ENCODE data around the gene ARID5B.

ARID5B gene

GRCh38 chr10:62075414-62075813 is 173.9 kb downstream of the ARID5B start:
- DNase-seq (ENCODE audit: low read depth), result no peak
- TF ChIP-seq MAX (IDR thresholded peaks at IDR 0.05; ENCODE audit: low read depth, low read length) (no peak), POLR2A (IDR thresholded peaks at IDR 0.05; ENCODE audit: extremely low read depth, insufficient read length) (no peak), MYC (IDR thresholded peaks at IDR 0.05; ENCODE audit: low read depth, low read length) (no peak)
- TF ChIP-seq, protein P1, sequence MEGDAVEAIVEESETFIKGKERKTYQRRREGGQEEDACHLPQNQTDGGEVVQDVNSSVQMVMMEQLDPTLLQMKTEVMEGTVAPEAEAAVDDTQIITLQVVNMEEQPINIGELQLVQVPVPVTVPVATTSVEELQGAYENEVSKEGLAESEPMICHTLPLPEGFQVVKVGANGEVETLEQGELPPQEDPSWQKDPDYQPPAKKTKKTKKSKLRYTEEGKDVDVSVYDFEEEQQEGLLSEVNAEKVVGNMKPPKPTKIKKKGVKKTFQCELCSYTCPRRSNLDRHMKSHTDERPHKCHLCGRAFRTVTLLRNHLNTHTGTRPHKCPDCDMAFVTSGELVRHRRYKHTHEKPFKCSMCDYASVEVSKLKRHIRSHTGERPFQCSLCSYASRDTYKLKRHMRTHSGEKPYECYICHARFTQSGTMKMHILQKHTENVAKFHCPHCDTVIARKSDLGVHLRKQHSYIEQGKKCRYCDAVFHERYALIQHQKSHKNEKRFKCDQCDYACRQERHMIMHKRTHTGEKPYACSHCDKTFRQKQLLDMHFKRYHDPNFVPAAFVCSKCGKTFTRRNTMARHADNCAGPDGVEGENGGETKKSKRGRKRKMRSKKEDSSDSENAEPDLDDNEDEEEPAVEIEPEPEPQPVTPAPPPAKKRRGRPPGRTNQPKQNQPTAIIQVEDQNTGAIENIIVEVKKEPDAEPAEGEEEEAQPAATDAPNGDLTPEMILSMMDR (IDR thresholded peaks at IDR 0.05; ENCODE audit: low read depth, low read length), result no peak
- H3K4me3 ChIP-seq (ENCODE audit: low read depth, low read length), result no peak overlapping the region

DNA sequence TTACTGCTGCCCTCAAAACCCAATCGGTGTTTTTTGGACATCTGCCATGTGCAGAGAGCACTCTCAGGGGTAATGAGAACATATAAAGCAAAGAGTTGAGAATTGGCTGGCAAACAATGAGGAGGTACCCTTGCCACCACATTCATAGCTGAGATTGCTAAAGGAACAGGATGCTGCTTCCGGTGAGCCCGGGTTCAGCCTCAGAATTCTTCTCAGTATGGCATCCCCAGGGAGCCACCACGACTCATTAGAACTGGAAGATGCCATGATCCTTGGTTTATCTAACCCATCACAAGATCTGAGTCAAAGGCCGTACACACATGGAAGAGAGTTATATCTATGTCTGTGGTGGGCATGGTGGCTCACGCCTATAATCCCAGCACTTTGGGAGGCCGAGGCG is 174.4 kb downstream of the ARID5B start:
- H3K4me3 ChIP-seq (ENCODE audit: low read depth, low read length), result no peak overlapping the region
- TF ChIP-seq MYC (IDR thresholded peaks at IDR 0.05; ENCODE audit: low read depth, low read length) (no peak), MAX (IDR thresholded peaks at IDR 0.05; ENCODE audit: low read depth, low read length) (no peak), POLR2A (IDR thresholded peaks at IDR 0.05; ENCODE audit: extremely low read depth, insufficient read length) (no peak)
- TF ChIP-seq, protein P1 (IDR thresholded peaks at IDR 0.05; ENCODE audit: low read depth, low read length), result no peak
- DNase-seq (ENCODE audit: low read depth), result no peak

DNA sequence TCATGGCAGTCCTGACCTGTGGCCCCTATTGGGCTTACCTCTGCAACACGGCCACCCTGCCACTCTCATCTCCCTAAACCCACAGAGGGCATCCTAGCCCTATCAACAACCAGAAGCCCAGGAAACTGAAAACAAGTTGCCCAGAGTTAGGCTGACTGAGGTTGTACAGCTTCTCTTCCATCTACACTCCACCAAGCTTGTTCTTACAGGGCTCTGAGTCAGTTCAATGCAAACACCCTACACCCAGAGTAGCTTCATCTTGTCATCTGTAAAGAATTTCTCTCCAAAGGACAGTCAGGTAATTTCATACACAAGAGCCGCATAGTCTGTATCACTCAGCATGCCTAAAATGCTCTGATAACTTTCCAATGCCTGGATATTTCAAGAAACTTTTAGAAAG is 175.4 kb downstream of the ARID5B start:
- TF ChIP-seq MYC (IDR thresholded peaks at IDR 0.05; ENCODE audit: low read depth, low read length), result no peak
- no peak for TF ChIP-seq MAX (IDR thresholded peaks at IDR 0.05; ENCODE audit: low read depth, low read length)
- TF ChIP-seq POLR2A (IDR thresholded peaks at IDR 0.05; ENCODE audit: extremely low read depth, insufficient read length), result no peak
- TF ChIP-seq, protein P1 (IDR thresholded peaks at IDR 0.05; ENCODE audit: low read depth, low read length), result no peak
- no peak overlapping the region for H3K4me3 ChIP-seq (ENCODE audit: low read depth, low read length)
- DNase-seq (ENCODE audit: low read depth), result no peak

GRCh38 chr10:62077330-62078015 is 176.0 kb downstream of the ARID5B start:
- DNase-seq (ENCODE audit: low read depth), result no peak
- no peak overlapping the region for H3K4me3 ChIP-seq (ENCODE audit: low read depth, low read length)
- TF ChIP-seq POLR2A (IDR thresholded peaks at IDR 0.05; ENCODE audit: extremely low read depth, insufficient read length), result no peak

- no peak overlapping the region for H3K4me3 ChIP-seq (ENCODE audit: low read depth, low read length)
- TF ChIP-seq, protein P1 (IDR thresholded peaks at IDR 0.05; ENCODE audit: low read depth, low read length), result no peak
- no peak for TF ChIP-seq MAX (IDR thresholded peaks at IDR 0.05; ENCODE audit: low read depth, low read length)
- no peak for TF ChIP-seq POLR2A (IDR thresholded peaks at IDR 0.05; ENCODE audit: extremely low read depth, insufficient read length)
- TF ChIP-seq MYC (IDR thresholded peaks at IDR 0.05; ENCODE audit: low read depth, low read length), result no peak
- no peak for DNase-seq (ENCODE audit: low read depth)
Measured at GRCh38 chr10:62079885-62080559, 178.5 kb downstream of the ARID5B start.

DNA sequence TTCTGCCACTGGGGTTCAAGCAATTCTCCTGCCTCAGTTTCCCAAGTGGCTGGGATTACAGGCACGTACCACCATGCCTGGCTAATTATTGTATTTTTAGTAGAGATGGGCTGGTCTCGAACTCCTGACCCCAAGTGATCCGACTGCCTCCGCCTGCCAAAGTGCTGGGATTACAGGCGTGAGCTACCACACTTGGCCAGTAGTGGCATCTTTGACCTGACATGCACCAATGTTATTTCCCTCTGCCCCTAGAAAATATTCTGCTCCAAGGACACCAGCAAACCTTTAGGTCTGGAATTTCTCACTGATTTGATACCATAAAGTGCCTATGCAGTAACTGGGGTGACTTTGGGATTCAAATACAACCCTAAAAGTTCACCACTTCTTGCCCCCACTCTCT is 179.4 kb downstream of the ARID5B start:
- H3K4me3 ChIP-seq (ENCODE audit: low read depth, low read length), result no peak overlapping the region
- no peak for DNase-seq (ENCODE audit: low read depth)
- no peak for TF ChIP-seq POLR2A (IDR thresholded peaks at IDR 0.05; ENCODE audit: extremely low read depth, insufficient read length)
- no peak for TF ChIP-seq MAX (IDR thresholded peaks at IDR 0.05; ENCODE audit: low read depth, low read length)
- TF ChIP-seq, protein P1 (IDR thresholded peaks at IDR 0.05; ENCODE audit: low read depth, low read length), result no peak
- no peak for TF ChIP-seq MYC (IDR thresholded peaks at IDR 0.05; ENCODE audit: low read depth, low read length)
